Suprapubic skin (tissue), 4 donors: Measurements from ENCODE around the gene SMPD3. TPM values are rescaled to one million over a fixed set of nuclear protein-coding genes. Genes with fewer than 3 reads are reported as not detected.

Source experiments
- DNase-seq, 2 donors: peaks; one replicate each; pipeline ENCODE4 v3.0.0-alpha.2; 2019; ENCODE audit warnings: low spot score in 2 of 2
- H3K27ac ChIP-seq: fragments of 200-600 bp; sonication (generic); one replicate; pipeline ENCODE4 v1.5.1; 2019
- H3K27me3 ChIP-seq: fragments of 200-600 bp; sonication (generic); one replicate; pipeline ENCODE4 v1.5.1; 2019
- H3K36me3 ChIP-seq: fragments of 200-600 bp; sonication (generic); one replicate; pipeline ENCODE4 v1.5.1; 2019
- H3K4me1 ChIP-seq: fragments of 200-600 bp; sonication (generic); one replicate; pipeline ENCODE4 v1.5.1; 2019
- H3K4me3 ChIP-seq: fragments of 200-600 bp; sonication (generic); one replicate; pipeline ENCODE4 v1.5.1; 2019; ENCODE audit warnings: mild to moderate bottlenecking
- H3K9me3 ChIP-seq: fragments of 200-600 bp; sonication (generic); one replicate; pipeline ENCODE4 v1.5.1; 2019
- EP300 ChIP-seq: sonication (generic); formaldehyde crosslinking; IDR thresholded peaks from one replicate; pipeline ENCODE4 v1.6.1; 2017; ENCODE audit warnings: antibody characterized with exemption
- POLR2A ChIP-seq, 2 donors: fragments of 450-650 bp; IDR thresholded peaks; one replicate each; pipeline ENCODE4 v1.6.1; 2017; ENCODE audit warnings: antibody characterized with exemption in 2 of 2, mild to moderate bottlenecking in 2 of 2, moderate library complexity in 2 of 2
- POLR2AphosphoS5 ChIP-seq, 3 donors: sonication (generic); formaldehyde crosslinking; IDR thresholded peaks; one replicate each; pipeline ENCODE4 v1.6.1; 2017; ENCODE audit warnings: antibody characterized with exemption in 3 of 3
- WGBS: methylation state at CpG from one replicate; pipeline ENCODE4 v1.1.5; 2018; 5-methylcytosine and 5-hydroxymethylcytosine counted together
- total RNA-seq, 4 donors: library from RNA; depleted of rRNA; stranded (reverse); fragments of >200 nt; gene quantifications; one replicate each; pipeline ENCODE4 v1.1.0, GENCODE V29; 2016
- TF ChIP-seq, protein P1 (sequence below), 2 donors: fragments of 200-600 bp in 1 of 2; fragments of 450-650 bp in 1 of 2; sonication (generic) in 1 of 2; IDR thresholded peaks; one replicate each; pipeline ENCODE4 v1.5.1; 2016 to 2019; ENCODE audit warnings: antibody characterized with exemption in 2 of 2, mild to moderate bottlenecking in 1 of 2, moderate library complexity in 1 of 2

The SMPD3 gene
- total RNA-seq, 4 donors from 2014 or later = 26.2 to 64.9 (median 39.9) TPM

DNA sequence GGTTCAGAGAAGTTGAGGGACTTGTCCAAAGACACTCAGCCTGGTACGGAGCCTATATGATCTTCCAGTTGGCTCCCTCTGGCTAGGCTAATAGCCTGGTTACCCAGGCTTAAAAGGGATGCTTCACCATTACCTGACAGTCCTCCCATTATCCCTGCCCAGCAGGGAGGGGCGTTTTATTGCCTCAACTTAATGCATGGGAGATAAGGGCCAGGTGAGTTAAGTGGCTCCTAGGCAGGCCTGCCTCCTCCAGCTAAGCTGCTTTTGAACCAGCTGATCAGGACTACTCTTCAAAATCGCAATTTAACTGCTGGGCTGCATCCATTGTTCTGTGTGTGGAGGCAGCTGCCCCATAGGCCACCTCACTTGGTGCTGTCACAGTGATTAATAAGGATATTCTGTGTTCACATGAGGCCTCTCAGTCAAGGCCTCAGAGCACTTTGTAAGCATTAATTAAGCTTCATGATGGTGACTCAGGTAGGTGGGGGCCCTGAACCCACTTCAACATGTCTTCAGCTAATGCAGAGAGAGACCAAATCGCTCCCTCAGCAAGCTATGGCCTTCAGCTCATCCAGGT is 27.9 kb downstream of the SMPD3 start:
- H3K4me3 ChIP-seq = no peak overlapping the region
- H3K36me3 ChIP-seq = no peaks in the 10 kb centered on the region
- no peaks in the 10 kb centered on the region for H3K9me3 ChIP-seq
- H3K4me1 ChIP-seq = peaks cover 25% of the 10 kb centered on the region
- H3K27me3 ChIP-seq = no peaks in the 10 kb centered on the region
- 78% methylated on average over 3 of the region's 4 CpGs for WGBS
- DNase-seq = no peak
- no peak for TF ChIP-seq EP300
- no peak for TF ChIP-seq POLR2A (IDR thresholded peaks at IDR 0.05)
- TF ChIP-seq POLR2AphosphoS5 (IDR thresholded peaks at IDR 0.05) = no peak
- TF ChIP-seq, protein P1, sequence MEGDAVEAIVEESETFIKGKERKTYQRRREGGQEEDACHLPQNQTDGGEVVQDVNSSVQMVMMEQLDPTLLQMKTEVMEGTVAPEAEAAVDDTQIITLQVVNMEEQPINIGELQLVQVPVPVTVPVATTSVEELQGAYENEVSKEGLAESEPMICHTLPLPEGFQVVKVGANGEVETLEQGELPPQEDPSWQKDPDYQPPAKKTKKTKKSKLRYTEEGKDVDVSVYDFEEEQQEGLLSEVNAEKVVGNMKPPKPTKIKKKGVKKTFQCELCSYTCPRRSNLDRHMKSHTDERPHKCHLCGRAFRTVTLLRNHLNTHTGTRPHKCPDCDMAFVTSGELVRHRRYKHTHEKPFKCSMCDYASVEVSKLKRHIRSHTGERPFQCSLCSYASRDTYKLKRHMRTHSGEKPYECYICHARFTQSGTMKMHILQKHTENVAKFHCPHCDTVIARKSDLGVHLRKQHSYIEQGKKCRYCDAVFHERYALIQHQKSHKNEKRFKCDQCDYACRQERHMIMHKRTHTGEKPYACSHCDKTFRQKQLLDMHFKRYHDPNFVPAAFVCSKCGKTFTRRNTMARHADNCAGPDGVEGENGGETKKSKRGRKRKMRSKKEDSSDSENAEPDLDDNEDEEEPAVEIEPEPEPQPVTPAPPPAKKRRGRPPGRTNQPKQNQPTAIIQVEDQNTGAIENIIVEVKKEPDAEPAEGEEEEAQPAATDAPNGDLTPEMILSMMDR (IDR thresholded peaks at IDR 0.05) = no peak
- H3K27ac ChIP-seq = no peak overlapping the region

DNA sequence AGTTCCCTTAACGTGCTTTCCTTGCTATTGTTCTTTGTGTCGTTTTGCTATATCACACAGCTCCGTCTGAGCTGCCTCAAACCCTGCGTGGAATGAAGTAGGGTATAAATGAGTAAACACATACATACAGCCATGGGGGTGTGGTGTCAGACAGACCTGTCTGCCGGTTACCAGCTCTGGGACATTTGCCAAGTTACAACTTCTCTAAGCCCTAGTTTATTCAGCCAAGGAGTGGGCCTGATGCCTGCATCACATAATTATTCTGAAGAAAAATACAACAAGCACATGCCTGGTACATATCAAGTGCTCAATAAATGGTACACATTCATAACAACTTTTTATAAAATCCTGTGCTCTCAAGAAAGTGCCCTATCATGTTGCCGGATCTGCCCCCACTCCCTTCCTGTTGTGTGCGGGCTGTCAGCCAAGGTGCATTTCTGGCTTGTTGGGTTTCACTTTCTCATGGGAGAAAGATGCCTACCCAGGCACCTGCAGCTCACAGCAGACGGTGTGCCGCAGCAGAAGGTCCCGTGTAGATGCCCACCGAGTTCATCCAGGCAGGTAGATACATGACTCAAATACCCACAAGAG is 30.5 kb downstream of the SMPD3 start:
- no peaks in the 10 kb centered on the region for H3K9me3 ChIP-seq
- no peaks in the 10 kb centered on the region for H3K27me3 ChIP-seq
- no peaks in the 10 kb centered on the region for H3K36me3 ChIP-seq
- H3K4me1 ChIP-seq = peaks cover 25% of the 10 kb centered on the region
- peak overlapping the region; percentile 66 for H3K27ac ChIP-seq
- H3K4me3 ChIP-seq = no peak overlapping the region
- 32% methylated on average over 11 of the region's 11 CpGs for WGBS
- TF ChIP-seq POLR2AphosphoS5 (IDR thresholded peaks at IDR 0.05) (no peak), POLR2A (IDR thresholded peaks at IDR 0.05) (no peak), EP300 (no peak)
- TF ChIP-seq, protein P1 (IDR thresholded peaks at IDR 0.05) = no peak
- DNase-seq = no peak

DNA sequence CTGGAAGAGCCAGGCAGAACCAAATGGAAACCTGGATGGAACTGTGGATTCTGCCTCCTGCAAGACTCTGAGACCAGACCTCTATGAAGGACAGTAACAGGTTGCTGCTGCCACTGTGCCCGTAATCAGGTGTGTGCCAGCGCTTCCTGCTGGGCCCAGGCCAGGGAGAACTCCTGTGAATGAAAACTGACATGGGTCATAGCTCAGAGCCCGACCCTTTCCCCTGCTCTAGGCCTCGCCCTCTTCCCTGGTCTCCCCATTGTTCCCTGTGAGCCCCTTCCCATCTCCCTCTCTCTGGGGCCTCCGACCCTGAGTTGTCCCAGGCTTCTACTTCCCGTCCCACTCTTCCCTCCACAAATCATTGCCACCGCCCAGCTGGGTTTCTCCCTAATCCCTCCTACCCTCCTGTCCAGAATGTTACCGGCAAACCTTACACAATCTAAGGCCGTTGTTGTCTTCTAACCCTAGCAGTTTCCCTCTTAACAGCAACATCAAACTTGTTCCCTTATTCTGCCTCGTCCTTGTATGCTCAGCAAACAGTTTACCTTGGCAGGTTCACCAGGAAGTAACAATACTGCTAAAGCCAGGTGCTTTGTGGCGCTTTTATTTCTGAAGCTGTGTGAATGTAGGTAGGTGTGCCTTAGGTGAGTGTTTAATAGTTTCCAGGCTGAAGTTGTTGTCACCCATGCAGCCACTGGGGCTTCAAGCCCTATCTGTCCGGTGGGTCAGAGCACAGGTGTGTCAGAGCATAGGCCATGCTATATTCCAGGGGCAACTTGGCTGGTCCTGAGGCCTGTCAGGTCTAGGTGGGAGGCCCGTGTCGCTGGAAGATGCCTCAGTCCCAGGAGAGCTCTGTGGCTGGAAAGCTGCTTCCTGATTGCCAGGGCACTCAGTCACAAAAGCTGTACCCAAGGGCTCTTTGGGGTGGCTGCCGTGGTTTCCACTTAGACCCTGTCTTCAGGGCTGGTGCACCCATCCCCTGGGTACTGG is 32.0 kb downstream of the SMPD3 start:
- 65% methylated on average over 15 of the region's 15 CpGs for WGBS
- no peaks in the 10 kb centered on the region for H3K9me3 ChIP-seq
- peaks cover 25% of the 10 kb centered on the region for H3K4me1 ChIP-seq
- no peak for DNase-seq
- H3K27me3 ChIP-seq = no peaks in the 10 kb centered on the region
- no peak overlapping the region for H3K4me3 ChIP-seq
- TF ChIP-seq POLR2AphosphoS5 (IDR thresholded peaks at IDR 0.05) (no peak), POLR2A (IDR thresholded peaks at IDR 0.05) (no peak), EP300 (no peak)
- TF ChIP-seq, protein P1 (IDR thresholded peaks at IDR 0.05) = no peak
- no peaks in the 10 kb centered on the region for H3K36me3 ChIP-seq
- H3K27ac ChIP-seq = peak overlapping the region; percentile 66

DNA sequence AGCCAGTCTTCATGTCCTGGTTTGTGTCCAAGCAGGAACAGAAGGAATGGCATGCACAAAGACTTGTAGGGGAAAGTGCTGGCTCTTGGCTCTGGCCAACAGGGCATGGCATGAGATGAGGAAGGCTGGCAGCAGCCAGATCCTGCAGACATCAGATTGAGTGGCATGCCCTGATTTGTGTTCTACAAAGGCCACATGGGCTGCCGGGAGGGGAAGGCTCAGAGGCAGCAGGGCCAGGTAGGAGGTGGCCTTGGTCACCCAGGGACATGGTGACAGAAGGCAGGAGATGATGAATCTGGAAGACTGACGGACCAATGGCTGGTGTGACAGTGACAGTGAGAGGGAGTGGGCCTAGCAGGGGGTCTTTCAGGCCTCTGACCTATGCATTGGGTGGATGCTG is 33.7 kb downstream of the SMPD3 start:
- H3K36me3 ChIP-seq = no peaks in the 10 kb centered on the region
- H3K27me3 ChIP-seq = peaks cover 5% of the 10 kb centered on the region
- DNase-seq = no peak
- H3K4me3 ChIP-seq = no peak overlapping the region
- 44% methylated on average over 2 of the region's 2 CpGs for WGBS
- TF ChIP-seq POLR2A (IDR thresholded peaks at IDR 0.05) = no peak
- TF ChIP-seq EP300 = no peak
- TF ChIP-seq, protein P1 (IDR thresholded peaks at IDR 0.05) = no peak
- TF ChIP-seq POLR2AphosphoS5 (IDR thresholded peaks at IDR 0.05) = no peak
- H3K27ac ChIP-seq = no peak overlapping the region
- H3K9me3 ChIP-seq = no peaks in the 10 kb centered on the region
- H3K4me1 ChIP-seq = peaks cover 25% of the 10 kb centered on the region

DNA sequence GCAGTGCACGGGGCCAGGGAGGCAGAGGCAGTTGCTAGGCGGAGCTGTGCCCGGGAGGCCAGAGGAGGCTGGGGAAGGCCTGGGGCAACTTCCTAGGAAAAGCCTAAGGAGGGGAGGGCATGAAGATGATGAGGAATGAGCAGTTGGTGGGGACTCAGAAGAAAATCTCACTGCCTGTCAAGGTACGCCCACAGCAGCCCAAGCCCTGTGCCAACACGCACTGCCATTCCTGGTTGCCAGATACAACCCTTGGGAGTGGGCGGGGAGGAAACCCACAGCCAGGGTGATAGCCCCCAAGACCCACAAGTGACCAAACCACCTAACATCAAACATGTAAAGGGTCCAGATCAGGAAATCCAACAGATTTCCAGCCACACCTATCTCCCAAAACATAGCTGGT is 36.2 kb downstream of the SMPD3 start:
- Histone ChIP-seq H3K4me1 (peaks cover 10% of the 10 kb centered on the region), H3K27me3 (peaks cover 6% of the 10 kb centered on the region), H3K4me3 (no peak overlapping the region), H3K27ac (no peak overlapping the region), H3K36me3 (no peaks in the 10 kb centered on the region), H3K9me3 (no peaks in the 10 kb centered on the region)
- TF ChIP-seq POLR2A (IDR thresholded peaks at IDR 0.05) (no peak), POLR2AphosphoS5 (IDR thresholded peaks at IDR 0.05) (no peak), EP300 (no peak)
- TF ChIP-seq, protein P1 (IDR thresholded peaks at IDR 0.05) = no peak
- no peak for DNase-seq
- WGBS = 89% methylated on average over 6 of the region's 6 CpGs
